ENCODE results near the gene RPL4.

Gene RPL4

DNA sequence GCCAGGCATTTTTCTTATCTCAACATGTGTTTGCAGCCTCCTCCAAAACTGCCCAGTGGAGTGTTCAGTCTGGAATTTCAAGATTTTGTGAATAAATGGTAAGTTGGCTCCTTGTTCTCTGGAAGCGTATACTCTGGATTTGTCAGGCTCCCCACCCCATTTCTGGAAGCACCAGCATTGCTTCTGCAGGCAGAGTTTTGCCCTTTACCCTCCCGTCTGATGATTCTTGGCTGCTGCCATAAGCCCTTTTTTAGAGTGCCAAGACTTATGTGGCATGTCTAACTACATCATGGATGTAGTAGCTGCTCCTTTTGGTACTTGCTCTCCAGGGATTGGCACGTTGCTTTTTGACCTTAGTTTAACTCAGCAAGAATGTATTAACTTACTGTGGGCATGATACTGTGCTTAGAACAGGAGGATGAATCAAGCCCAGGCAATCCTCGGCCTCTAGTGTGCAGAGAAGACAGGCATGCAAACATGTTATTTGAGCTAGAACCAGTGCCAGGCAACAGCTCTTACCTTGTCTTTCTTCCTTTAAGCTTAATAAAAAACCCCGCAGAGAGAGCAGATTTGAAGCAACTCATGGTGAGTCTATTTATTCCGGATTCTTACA, 15.4 kb downstream of the RPL4 start:
- TF ChIP-seq, protein P1, sequence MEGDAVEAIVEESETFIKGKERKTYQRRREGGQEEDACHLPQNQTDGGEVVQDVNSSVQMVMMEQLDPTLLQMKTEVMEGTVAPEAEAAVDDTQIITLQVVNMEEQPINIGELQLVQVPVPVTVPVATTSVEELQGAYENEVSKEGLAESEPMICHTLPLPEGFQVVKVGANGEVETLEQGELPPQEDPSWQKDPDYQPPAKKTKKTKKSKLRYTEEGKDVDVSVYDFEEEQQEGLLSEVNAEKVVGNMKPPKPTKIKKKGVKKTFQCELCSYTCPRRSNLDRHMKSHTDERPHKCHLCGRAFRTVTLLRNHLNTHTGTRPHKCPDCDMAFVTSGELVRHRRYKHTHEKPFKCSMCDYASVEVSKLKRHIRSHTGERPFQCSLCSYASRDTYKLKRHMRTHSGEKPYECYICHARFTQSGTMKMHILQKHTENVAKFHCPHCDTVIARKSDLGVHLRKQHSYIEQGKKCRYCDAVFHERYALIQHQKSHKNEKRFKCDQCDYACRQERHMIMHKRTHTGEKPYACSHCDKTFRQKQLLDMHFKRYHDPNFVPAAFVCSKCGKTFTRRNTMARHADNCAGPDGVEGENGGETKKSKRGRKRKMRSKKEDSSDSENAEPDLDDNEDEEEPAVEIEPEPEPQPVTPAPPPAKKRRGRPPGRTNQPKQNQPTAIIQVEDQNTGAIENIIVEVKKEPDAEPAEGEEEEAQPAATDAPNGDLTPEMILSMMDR (IDR thresholded peaks at IDR 0.05; ENCODE audit: low read depth, low read length, missing control alignments) = no peak
- H3K4me3 ChIP-seq (ENCODE audit: low read depth, low read length) = no peak overlapping the region
- no peak for DNase-seq (ENCODE audit: low read depth)

DNA sequence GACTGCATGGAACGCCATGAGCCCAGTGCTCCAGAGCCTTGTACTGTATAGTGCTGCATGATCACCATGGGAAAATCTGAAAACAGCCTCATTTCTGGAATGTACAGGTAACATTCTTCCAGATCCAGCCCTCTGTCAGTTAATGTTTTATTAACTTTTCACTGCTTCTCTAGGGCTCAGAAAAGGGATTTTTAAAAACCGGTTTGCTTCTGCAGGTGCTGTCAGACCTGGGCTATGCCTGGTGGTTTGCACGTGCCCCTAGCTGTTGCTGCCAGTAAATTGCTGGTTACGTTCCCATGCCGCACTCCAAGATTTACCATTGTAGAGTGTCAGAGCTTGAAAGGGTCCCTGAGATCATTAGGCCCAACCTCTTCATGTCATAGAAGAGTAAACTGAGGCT, 16.1 kb downstream of the RPL4 start:
- TF ChIP-seq, protein P1 (IDR thresholded peaks at IDR 0.05; ENCODE audit: low read depth, low read length, missing control alignments) = no peak
- no peak for DNase-seq (ENCODE audit: low read depth)

DNA sequence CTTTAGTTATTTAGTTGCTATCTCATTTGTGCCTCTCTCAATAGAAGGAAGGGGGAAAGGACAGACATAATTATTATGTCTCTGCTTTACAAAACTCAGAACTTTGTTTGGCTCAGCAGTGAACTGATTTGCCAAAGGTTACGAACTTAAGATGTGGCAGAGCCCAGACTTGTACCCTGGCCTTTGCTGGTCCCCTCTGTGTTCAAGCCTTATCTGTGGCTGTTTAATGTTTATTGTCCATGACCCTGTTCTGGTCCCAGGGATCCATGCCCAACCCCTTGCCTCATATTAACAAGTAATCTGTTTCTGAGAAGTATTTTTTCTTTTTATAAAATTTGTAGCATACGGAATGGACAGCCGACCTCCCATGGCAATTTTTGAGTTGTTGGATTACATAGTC, 17.8 kb downstream of the RPL4 start:
- no peak overlapping the region for H3K4me3 ChIP-seq (ENCODE audit: low read depth, low read length)
- TF ChIP-seq, protein P1 (IDR thresholded peaks at IDR 0.05; ENCODE audit: low read depth, low read length, missing control alignments) = no peak
- DNase-seq (ENCODE audit: low read depth) = no peak

More for the DNA sequence above, 16.1 kb downstream of the RPL4 start:
- H3K4me3 ChIP-seq (ENCODE audit: low read depth, low read length) = no peak overlapping the region

DNA sequence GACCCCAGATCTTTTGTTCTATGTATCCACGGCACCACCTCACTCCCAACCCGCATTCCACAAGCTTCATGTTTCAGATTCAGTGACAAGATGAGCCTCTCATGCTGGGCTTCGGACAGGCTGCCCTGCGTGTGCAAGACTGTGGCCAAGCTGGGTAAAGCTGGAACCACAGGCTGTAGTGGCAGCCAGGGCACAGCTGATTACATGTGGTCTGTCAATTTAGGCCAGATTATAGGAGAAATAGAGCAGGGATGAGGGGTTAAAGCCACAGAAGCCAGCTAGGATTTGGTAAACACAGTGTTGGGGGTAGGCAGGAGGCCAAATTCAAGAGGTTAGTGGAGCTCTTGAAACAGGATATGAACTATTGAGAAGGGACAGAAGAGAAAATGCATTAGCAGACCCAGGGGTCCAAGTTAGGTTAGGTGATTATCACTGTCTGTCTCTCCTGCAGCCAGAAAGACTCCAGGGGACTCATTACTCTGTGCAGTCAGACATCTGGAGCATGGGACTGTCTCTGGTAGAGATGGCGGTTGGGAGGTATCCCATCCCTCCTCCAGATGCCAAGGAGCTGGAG, 20.0 kb downstream of the RPL4 start:
- no peak overlapping the region for H3K4me3 ChIP-seq (ENCODE audit: low read depth, low read length)
- TF ChIP-seq, protein P1 (IDR thresholded peaks at IDR 0.05; ENCODE audit: low read depth, low read length, missing control alignments) = no peak
- DNase-seq (ENCODE audit: low read depth) = no peak

DNA sequence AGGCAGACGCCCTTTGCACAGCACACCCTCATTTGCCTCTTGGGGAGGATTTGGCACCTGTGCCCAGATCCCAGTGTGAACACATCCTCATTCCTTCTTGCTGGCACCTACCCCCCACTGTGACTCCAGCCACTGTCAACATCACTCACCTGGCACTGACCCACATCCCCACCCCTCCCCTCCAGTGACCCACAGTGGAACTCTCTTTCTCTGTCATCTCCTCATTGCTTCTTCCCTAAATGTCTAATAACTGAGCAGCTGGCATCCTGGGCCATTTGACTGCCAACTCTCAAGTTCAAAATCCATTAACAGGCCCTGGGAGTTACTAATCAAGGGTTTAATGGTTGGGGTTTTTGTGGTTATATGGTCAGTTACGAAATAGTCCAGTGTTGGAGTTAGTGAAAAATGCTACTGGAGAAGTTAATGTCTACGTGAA, 21.5 kb downstream of the RPL4 start:
- TF ChIP-seq, protein P1 (IDR thresholded peaks at IDR 0.05; ENCODE audit: low read depth, low read length, missing control alignments) = no peak
- no peak for DNase-seq (ENCODE audit: low read depth)
- no peak overlapping the region for H3K4me3 ChIP-seq (ENCODE audit: low read depth, low read length)

DNA sequence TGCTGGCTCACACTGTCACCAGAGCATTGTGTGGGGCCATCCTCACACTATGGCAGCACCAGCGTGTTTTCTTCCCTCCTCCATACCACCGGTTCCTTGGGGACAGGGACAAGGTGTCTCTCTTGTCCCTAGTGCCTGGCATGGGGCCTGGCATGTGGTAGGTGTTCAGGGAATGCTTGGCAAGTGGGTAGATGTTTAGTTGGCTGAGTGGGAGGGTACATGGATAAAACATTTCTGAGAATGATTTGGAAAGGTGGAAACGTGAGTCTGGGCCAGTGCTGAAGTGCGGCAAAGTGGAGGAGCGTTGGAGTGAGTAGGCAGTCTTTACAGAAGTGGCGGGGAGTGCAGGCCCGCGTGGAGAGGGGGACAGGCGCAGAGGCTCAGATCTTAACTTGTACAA, 22.1 kb downstream of the RPL4 start:
- TF ChIP-seq, protein P1 (IDR thresholded peaks at IDR 0.05; ENCODE audit: low read depth, low read length, missing control alignments) = no peak
- no peak overlapping the region for H3K4me3 ChIP-seq (ENCODE audit: low read depth, low read length)
- DNase-seq (ENCODE audit: low read depth) = no peak
